ENCODE measurements around the gene LCE1F.

Gene LCE1F

GRCh38 chr1:152774875-152775274 lies at the start of gene LCE1F:
Gene LCE1F (plus strand): TSS chr1:152775140. CDS start chr1:152776372, 1,232 bp downstream.
- DNase-seq, result no peak

- no peak for DNase-seq
Measured at GRCh38 chr1:152725261-152725660, 49.7 kb upstream of the LCE1F start.

GRCh38 chr1:152728986-152729385 lies 46.0 kb upstream of the LCE1F start:
- no peak for DNase-seq

GRCh38 chr1:152735648-152736047 lies 39.3 kb upstream of the LCE1F start:
- no peak for DNase-seq

GRCh38 chr1:152737997-152738396 lies 36.9 kb upstream of the LCE1F start:
- no peak for DNase-seq

GRCh38 chr1:152739841-152740240 lies 35.1 kb upstream of the LCE1F start:
- no peak for DNase-seq

- no peak for DNase-seq
Measured at GRCh38 chr1:152741656-152742055, 33.3 kb upstream of the LCE1F start.

GRCh38 chr1:152743371-152744145 lies 31.4 kb upstream of the LCE1F start:
- no peak for DNase-seq

GRCh38 chr1:152745289-152745704 lies 29.6 kb upstream of the LCE1F start:
- DNase-seq, result no peak

- no peak for DNase-seq
Measured at GRCh38 chr1:152745765-152746444, 29.0 kb upstream of the LCE1F start.

- no peak for DNase-seq
Measured at GRCh38 chr1:152747831-152748230, 27.1 kb upstream of the LCE1F start.

- DNase-seq, result peak; percentile 18
Measured at GRCh38 chr1:152752225-152752624, 22.7 kb upstream of the LCE1F start.

GRCh38 chr1:152753586-152753985 lies 21.4 kb upstream of the LCE1F start:
- DNase-seq, result no peak

- no peak for DNase-seq
Measured at GRCh38 chr1:152756872-152757271, 18.1 kb upstream of the LCE1F start.

GRCh38 chr1:152757747-152758146 lies 17.2 kb upstream of the LCE1F start, which contains the start of gene KPRP:
Gene KPRP (plus strand): TSS chr1:152758025. CDS start chr1:152759589, 1,564 bp downstream.
- no peak for DNase-seq

GRCh38 chr1:152758636-152759035 lies 16.3 kb upstream of the LCE1F start:
- DNase-seq, result no peak

- no peak for DNase-seq
Measured at GRCh38 chr1:152759453-152760173, 15.3 kb upstream of the LCE1F start.

GRCh38 chr1:152760551-152761190 lies 14.3 kb upstream of the LCE1F start:
- DNase-seq, result no peak

- no peak for DNase-seq
Measured at GRCh38 chr1:152761609-152762213, 13.2 kb upstream of the LCE1F start.

GRCh38 chr1:152768847-152769533 lies 6.0 kb upstream of the LCE1F start:
- DNase-seq, result no peak

GRCh38 chr1:152770411-152770810 lies 4.5 kb upstream of the LCE1F start:
- DNase-seq, result no peak

- DNase-seq, result no peak
Measured at GRCh38 chr1:152776361-152776760, 1.4 kb downstream of the LCE1F start.
